ENCODE data around the gene TUBA3C. TPM values are rescaled to one million over a fixed set of nuclear protein-coding genes. Genes with fewer than 3 reads are reported as not detected.

TUBA3C gene
- total RNA-seq, 1 experiment from 2014 or later: not detected

DNA sequence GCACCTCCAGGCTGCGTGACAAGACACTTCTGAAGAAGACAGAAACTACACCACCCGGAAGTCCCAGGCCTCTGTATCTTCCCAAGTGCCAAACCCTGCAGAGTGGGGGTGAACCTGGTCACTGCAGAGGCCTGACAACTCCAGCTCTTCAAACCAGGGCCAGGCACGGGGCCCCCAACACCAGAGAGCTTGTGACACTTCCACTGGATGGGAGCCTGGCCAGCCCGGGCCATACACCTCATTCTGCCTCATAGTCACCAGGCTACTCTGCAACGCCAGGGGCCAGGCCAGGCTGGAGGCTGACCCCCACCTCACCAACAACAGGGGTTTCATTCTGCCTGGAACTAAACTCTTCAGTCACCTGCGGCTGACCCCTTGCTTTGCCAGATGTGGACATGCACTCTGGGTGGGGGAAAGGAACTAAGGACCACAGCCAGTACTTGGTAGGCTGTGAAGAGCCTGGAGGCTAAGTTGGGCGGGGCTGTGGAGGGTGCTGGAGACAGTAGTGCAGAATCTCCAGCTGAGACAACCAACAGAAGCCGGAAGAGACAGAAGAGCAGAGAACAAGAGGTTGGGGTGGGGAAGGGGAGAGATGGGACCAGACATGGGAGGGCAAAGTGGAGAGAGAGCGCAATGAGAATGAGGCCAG lies 23.0 kb downstream of the TUBA3C start:
- H3K36me3 Mint-ChIP-seq (ENCODE audit: insufficient read depth in 1 of 3, low read depth in 3 of 3): peaks cover 8 to 40% (median 23%) of the 10 kb centered on the region in 3 experiments
- peaks cover 6% of the 10 kb centered on the region for H3K27me3 Mint-ChIP-seq (ENCODE audit: low read depth)
- no peak overlapping the region for H4K8ac ChIP-seq (replicated peaks; ENCODE audit: insufficient read length, low read depth, low read length)
- H3K9me3 Mint-ChIP-seq: peaks cover 90 to 98% of the 10 kb centered on the region in 2 experiments
- TF ChIP-seq, protein P1, sequence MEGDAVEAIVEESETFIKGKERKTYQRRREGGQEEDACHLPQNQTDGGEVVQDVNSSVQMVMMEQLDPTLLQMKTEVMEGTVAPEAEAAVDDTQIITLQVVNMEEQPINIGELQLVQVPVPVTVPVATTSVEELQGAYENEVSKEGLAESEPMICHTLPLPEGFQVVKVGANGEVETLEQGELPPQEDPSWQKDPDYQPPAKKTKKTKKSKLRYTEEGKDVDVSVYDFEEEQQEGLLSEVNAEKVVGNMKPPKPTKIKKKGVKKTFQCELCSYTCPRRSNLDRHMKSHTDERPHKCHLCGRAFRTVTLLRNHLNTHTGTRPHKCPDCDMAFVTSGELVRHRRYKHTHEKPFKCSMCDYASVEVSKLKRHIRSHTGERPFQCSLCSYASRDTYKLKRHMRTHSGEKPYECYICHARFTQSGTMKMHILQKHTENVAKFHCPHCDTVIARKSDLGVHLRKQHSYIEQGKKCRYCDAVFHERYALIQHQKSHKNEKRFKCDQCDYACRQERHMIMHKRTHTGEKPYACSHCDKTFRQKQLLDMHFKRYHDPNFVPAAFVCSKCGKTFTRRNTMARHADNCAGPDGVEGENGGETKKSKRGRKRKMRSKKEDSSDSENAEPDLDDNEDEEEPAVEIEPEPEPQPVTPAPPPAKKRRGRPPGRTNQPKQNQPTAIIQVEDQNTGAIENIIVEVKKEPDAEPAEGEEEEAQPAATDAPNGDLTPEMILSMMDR (conservative IDR thresholded peaks at IDR 0.05): no peak
- H3T11ph ChIP-seq (ENCODE audit: low read length): no peak overlapping the region
- H2BK12ac ChIP-seq (ENCODE audit: insufficient read length, low read depth, low read length): no peak overlapping the region
- no peak overlapping the region for H2BK5ac ChIP-seq (ENCODE audit: insufficient read length, low read length)
- H3K4me3 Mint-ChIP-seq: no peak overlapping the region
- H3K14ac ChIP-seq (ENCODE audit: insufficient read depth, low read length): no peak overlapping the region
- no peak overlapping the region for H3K27ac ChIP-seq (ENCODE audit: insufficient read length, low read depth, low read length)
- H2AFZ ChIP-seq (ENCODE audit: low read length): no peak overlapping the region
- H3K56ac ChIP-seq (ENCODE audit: insufficient read length, low read depth, low read length): no peak overlapping the region
- H3K79me2 ChIP-seq (ENCODE audit: insufficient read depth, low read length): no peaks in the 10 kb centered on the region
- no peak overlapping the region for H3K4ac ChIP-seq (ENCODE audit: low read depth, low read length)
- peaks cover 97% of the 10 kb centered on the region for H3K9me3 ChIP-seq (ENCODE audit: control insufficient read depth, low read depth, low read length)
- no peak overlapping the region for H3K23ac ChIP-seq (ENCODE audit: insufficient read length, low read depth, low read length)
- WGBS (ENCODE audit: extremely low coverage, insufficient read length, low lambda C conversion rate): no CpG with 5 or more reads among the region's 9 CpGs
- H3K4me1 ChIP-seq (ENCODE audit: insufficient read depth, low read length): no peaks in the 10 kb centered on the region
- H3K79me1 ChIP-seq (ENCODE audit: insufficient read depth, low read depth, low read length, poor library complexity, severe bottlenecking): no peaks in the 10 kb centered on the region
- no peak overlapping the region for H3K27ac Mint-ChIP-seq
- no peak overlapping the region for H3K18ac ChIP-seq (ENCODE audit: insufficient read length, low read depth, low read length)
- no peak overlapping the region for H4K91ac ChIP-seq (ENCODE audit: insufficient read length, low read depth, low read length)
- H4K20me1 ChIP-seq (ENCODE audit: control insufficient read depth, insufficient read depth, insufficient read length): no peaks in the 10 kb centered on the region
- H2BK20ac ChIP-seq (ENCODE audit: low read depth, low read length, poor library complexity, severe bottlenecking): no peak overlapping the region
- no peaks in the 10 kb centered on the region for H3K23me2 ChIP-seq (ENCODE audit: insufficient read length, low read depth, low read length, poor library complexity, severe bottlenecking)
- H3K4me2 ChIP-seq (ENCODE audit: insufficient read depth, insufficient read length, low read length): no peak overlapping the region
- no peak for DNase-seq
- no peak overlapping the region for H2BK120ac ChIP-seq (ENCODE audit: low read depth, low read length, poor library complexity, severe bottlenecking)
- no peak overlapping the region for H2BK15ac ChIP-seq (ENCODE audit: low read depth, low read length)
- H3K27me3 ChIP-seq (ENCODE audit: insufficient read depth, low read length): no peaks in the 10 kb centered on the region
- no peak overlapping the region for H4K5ac ChIP-seq (ENCODE audit: insufficient read length, low read depth, low read length)
- no peak overlapping the region for H2AK5ac ChIP-seq (ENCODE audit: insufficient read length, low read length)
- H3K9ac ChIP-seq (ENCODE audit: extremely low read depth, insufficient read length, low read length): no peak overlapping the region
- H3K4me1 Mint-ChIP-seq: no peaks in the 10 kb centered on the region
